SH-SY5Y (cell line): ENCODE measurements around the gene SEC22A.

Source experiments
- GATA2 ChIP-seq: IDR thresholded peaks from 2 replicates; pipeline ENCODE4 v1.6.1; 2011; ENCODE audit warnings: mild to moderate bottlenecking, low read depth, low read length
- GATA3 ChIP-seq: IDR thresholded peaks from 2 replicates; pipeline ENCODE4 v1.6.1; 2011; ENCODE audit warnings: low read depth, mild to moderate bottlenecking, low read length, moderate library complexity

SEC22A gene

GRCh38 chr3:123161167-123161566 lies 40.6 kb upstream of the SEC22A start:
- TF ChIP-seq GATA2, result no peak

GRCh38 chr3:123163141-123163540 lies 38.6 kb upstream of the SEC22A start:
- TF ChIP-seq GATA3, result no peak
- TF ChIP-seq GATA2, result no peak

GRCh38 chr3:123165163-123165562 lies 36.6 kb upstream of the SEC22A start:
- TF ChIP-seq GATA3, result no peak
- no peak for TF ChIP-seq GATA2

- TF ChIP-seq GATA2 (no peak), GATA3 (no peak)
These were observed 34.1 kb upstream of the SEC22A start for GRCh38 chr3:123167686-123168085.

GRCh38 chr3:123168122-123168521 lies 33.6 kb upstream of the SEC22A start:
- TF ChIP-seq GATA3 (no peak), GATA2 (no peak)

GRCh38 chr3:123168605-123169004 lies 33.1 kb upstream of the SEC22A start:
- TF ChIP-seq GATA3, result no peak
- no peak for TF ChIP-seq GATA2

GRCh38 chr3:123169492-123169929 lies 32.2 kb upstream of the SEC22A start:
- TF ChIP-seq GATA2, result no peak
- TF ChIP-seq GATA3, result no peak

- TF ChIP-seq GATA2, result no peak
- no peak for TF ChIP-seq GATA3
These were observed 31.8 kb upstream of the SEC22A start for GRCh38 chr3:123169930-123170329.

GRCh38 chr3:123180791-123181190 lies 21.0 kb upstream of the SEC22A start:
- no peak for TF ChIP-seq GATA2
- no peak for TF ChIP-seq GATA3

GRCh38 chr3:123186695-123187094 lies 15.0 kb upstream of the SEC22A start:
- TF ChIP-seq GATA3 (no peak), GATA2 (no peak)

- TF ChIP-seq GATA2 (no peak), GATA3 (no peak)
These were observed 13.7 kb upstream of the SEC22A start for GRCh38 chr3:123188058-123188457.

- TF ChIP-seq GATA3 (no peak), GATA2 (no peak)
These were observed 8.2 kb upstream of the SEC22A start for GRCh38 chr3:123193448-123194101.

- TF ChIP-seq GATA2 (no peak), GATA3 (no peak)
These were observed 7.2 kb upstream of the SEC22A start for GRCh38 chr3:123194552-123194951.

- TF ChIP-seq GATA3, result no peak
- no peak for TF ChIP-seq GATA2
These were observed 3.4 kb upstream of the SEC22A start for GRCh38 chr3:123198372-123198771.

GRCh38 chr3:123201223-123201556 lies 553 bp upstream of the SEC22A start:
- TF ChIP-seq GATA3 (no peak), GATA2 (no peak)

- TF ChIP-seq GATA2 (no peak), GATA3 (no peak)
These were observed 708 bp downstream of the SEC22A start for GRCh38 chr3:123202451-123202850.
